HG02943 (cell line): ENCODE results near the gene PKHD1.

Experiments used
- ATAC-seq: cut with Tn5 transposase; IDR thresholded peaks from one replicate; pipeline ENCODE4 v1.9.1; 2021; ENCODE audit warnings: mild to moderate bottlenecking, low read depth, moderate library complexity; ENCODE audit not compliant: unreplicated experiment

PKHD1 gene

DNA sequence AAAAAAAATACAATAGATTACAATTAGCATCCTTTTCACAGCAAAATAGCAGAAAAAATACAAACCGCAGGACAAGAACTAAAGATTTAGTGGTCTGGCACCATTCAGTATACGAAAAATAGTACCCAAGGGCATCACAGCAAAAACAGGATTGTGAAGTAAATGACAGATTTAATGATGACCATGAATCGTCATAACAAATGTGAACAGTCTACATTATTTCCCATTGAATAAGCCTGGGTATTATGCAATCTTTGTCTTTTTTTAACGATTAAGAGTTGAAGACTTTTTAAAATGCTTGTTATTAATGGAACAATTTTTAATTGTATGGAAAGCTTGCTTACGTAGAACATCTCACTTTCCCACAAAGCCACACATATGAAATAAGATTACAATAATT lies 432.8 kb downstream of the PKHD1 start:
- ATAC-seq = no peak

DNA sequence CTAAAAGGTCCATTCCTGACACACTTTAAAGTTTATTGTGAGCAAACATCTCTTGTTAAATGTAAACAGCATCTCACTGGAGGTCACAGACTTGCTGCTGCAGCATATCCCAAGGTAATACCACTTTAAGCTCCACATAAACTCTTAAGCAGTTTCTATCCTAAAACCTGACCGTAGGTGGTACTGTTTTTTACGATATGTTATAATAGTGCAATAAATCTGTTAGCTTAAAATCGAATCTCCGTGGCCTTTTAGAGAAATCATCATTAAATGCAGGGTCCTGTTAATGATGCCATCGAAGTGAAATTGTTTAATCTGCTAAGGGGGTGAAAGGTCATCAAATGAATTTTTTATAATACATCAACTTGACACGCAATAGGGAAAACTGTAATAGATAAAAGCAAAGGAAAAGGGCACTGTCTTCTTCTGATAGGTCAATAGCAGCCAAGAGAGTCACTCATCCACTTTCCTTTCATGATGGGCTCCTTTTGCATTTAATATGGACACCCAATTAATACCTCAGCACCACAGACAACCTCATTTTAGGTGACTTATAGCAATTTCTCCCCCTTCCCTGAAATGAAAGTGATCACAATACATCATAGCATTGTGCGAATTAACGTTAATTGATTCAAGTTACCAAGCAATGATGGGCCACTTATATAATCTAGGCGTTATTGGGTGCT lies 436.1 kb downstream of the PKHD1 start:
- no peak for ATAC-seq

DNA sequence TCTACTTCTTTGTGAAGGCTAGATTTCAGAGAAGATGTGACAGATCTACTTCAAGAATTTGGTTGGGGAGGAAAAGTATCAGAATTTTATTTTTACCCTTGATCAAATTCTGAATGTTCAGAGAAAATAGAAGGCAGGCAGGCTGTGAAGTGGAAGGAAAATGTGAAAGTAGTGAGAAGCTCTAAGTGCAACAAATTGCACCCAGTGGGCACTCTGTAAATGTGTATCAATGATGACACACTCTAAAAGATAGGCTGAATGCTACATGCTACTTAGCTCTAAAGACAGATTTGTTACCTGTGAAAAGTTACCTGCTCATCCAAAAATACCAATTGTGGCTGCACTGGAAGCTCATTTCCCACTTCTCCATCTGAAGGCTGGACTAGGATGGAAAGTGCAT lies 438.6 kb downstream of the PKHD1 start:
- no peak for ATAC-seq

DNA sequence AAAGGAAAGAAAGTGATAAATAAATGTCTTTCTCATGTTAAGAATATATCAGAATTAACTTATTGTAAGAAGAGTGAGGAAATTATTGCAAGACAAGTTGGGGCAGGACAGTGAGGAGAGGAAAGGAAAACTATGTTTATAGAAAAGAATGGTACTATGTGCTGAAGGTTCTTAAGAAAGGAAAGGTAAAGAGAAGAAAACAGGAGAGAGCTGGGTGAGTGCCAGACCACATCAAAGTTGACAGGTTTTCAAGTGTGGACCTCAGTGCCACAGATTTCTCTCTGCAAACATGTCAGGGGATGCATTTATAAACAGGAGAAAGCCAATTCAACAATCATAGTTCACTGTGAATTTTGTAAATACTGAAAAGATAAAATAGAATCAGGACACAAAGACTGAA lies 439.2 kb downstream of the PKHD1 start:
- no peak for ATAC-seq

DNA sequence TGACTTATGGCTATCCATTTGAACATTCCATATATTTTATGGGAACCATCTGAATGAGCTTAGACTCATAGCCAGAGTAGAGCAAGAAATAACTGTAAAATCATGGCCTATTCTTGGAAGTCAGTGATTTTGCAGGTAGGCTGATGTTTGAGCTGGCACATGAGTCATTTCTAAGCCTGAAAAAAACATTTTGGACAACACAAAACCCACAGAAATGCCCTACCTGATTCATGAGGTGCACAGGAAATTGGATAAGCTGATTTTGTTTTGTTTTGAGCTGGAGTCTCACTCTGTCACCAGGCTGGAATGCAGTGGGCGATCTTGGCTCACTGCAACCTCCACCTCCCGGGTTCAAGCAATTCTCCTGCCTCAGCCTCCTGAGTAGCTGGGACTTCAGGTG lies 443.0 kb downstream of the PKHD1 start:
- no peak for ATAC-seq

DNA sequence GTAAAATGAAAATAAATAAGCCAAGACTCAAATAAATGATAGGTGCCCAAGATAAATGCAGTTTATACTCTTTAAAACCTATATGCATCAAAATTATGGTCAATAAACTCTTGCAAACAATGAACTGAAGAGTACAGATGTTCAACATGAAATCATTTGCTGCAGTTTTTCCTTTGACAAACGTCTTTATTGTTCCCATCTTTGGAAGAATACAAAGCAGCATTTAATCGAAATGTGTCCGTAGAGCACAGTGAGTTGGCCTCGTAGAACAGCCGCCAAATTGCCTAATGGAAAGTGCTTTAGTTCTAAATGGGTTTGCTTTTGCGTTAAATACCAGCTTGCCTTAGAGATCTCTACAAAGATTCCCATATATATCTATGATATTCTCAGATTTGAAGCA lies 447.4 kb downstream of the PKHD1 start:
- no peak for ATAC-seq

DNA sequence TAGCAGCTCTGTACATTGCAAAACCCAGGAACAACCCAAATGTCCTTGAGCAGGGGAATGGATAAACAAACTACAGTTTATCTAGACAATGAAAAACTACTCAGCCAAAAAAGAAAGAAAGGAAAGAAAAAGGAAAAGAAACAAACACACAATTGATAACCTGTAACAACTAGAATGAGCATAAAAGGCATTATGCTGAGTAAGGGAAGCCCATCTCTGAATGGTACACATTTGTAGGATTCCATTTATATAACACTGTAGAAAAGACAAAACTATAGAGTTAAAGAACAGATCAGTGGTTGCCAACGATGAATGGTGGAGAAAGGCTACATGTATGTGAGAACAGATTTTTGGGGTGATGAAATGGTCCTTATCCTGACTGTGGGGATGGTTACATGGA lies 454.0 kb downstream of the PKHD1 start:
- ATAC-seq = no peak

DNA sequence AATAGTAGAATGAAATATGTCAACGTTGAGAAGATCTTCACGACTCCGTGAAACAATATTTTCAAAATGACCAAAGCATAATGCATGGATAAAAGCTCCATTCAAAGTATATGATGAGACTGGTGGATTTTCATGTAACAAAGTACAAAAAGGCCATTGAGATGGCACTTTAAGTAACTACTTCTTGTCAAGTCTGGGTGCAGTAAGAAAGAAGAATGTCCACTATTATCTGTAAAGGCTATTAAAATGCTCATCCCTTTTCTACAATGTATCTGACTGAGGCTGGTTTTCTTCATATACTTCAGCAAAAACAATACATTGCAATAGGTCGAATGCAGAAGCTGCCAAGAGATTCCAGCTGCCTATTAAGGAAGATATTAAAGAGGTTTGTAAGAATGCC lies 457.4 kb downstream of the PKHD1 start:
- no peak for ATAC-seq

DNA sequence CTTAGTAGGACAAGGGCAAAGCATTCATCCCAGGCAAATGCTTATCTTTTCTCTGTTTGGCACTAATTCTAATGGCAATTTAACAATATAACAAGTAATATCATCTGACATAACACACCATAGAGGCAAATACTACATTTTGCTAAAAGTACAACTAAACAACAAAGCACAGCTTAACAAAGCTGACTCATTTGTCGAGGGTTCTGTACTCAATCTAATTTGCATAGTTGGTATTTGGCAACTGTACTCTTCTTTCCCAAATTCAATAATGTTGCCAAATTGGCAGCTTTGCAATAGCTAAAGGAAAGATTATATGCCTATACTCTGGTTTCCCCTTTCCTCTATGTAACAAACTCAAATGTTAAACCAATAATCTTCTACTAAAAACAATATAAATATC lies 461.0 kb downstream of the PKHD1 start:
- no peak for ATAC-seq

DNA sequence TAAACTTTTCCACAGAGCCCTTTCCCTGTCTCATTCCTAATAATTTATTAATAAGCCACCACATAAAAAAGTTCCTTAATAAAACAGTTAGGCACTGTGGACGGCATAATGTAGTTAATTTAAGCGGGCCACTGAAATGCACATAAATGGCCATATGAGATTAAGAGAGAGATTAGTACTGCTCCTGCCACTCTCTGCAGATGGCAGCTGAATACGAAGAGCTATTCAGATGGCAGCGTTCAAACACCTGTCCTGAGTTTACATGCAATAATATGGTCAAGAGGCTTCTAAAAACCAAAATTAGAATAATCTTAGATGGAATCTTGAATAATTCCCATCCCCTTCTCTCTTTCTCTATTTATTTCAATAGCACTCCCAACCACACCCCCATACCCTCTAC lies 461.8 kb downstream of the PKHD1 start:
- no peak for ATAC-seq

DNA sequence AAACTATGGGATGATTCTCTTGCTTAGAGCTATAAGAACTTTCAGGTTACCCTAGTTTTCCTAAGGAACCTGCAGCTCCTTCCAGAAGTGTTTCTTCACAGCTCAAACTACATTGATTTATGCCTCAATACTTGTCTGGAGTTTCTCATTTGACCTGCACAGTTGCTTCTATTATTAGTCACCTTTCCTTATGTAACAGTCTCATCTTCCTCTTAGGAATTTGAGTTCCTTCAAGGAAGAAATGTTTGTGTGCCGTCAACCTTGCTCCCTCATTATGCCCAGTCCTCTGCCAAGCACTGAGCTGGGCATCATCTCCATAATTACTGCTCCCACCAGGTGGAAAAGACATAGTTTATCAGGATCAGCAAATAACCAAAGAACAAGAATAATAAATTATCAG lies 466.4 kb downstream of the PKHD1 start:
- ATAC-seq = no peak

DNA sequence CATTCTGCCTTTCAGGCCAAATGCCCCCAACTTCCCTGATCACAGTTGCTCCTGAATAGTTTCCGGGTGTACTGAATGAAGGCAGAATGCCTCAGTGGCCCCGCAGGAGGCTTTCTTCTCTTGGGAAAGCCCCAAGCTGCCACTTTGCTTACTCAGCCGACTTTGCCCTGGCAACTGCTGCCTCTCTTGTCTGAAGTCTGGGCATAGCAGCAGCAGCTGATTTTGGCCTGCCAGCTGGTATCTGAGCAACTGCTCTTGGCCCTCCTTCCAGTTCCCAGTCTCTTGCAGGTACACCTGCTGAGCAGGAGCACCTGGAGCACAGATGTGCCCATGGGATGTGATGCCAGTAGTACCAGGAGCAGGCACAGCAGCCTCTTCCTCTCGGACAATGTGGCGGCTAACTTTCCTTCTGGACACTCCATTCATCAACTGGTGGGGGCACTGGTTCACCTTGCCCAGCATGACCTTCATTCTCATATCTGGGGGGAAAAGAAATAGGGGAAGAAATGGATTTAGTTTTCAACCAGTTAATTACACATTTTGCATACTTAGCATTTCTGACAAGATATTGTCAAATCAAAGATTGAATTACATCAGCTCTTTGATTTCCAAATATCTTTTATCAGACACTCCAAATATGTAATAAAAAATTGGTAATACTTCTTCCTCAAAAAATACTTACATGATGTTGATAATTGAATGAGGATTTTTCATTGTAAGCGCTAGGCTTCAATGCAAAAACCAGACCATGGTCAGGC lies 468.2 kb downstream of the PKHD1 start:
- ATAC-seq = no peak

DNA sequence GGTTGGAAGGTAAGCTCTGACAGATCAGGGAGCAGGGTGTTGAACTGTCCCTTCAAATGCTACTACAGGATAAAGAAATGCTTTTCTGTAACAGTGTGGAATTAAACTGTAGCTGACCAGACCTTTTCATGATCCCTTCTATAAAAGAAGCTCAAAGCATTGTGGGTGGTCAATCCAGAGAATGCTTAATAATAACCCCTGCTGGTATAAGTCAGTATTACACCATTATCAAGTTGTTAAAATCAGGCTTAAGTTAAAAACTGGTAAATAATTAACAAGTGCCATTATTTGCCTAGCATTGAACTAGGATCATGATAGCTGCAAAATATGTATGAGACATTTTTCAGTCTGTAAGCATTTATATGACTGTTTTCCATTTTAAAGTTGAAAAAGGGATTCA lies 468.9 kb downstream of the PKHD1 start:
- no peak for ATAC-seq

DNA sequence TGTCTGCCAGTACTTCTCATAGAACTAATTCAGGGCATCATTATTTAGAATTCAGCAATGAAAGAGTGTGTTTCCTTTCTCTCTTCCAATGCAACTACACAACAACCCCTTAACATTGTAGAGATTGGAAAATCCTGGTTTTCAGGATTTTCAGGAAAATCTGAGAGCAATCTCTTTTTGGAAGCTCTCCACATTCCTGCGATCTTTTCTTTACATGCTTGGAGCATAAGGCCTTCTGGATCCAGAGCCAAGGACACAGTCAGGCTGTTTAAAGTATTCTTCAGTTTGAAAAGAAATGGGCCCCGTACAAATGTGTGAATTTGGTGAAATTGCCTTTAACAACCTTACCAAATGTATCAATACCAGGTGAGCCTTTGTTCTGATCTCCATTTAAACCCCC lies 469.7 kb downstream of the PKHD1 start:
- no peak for ATAC-seq

DNA sequence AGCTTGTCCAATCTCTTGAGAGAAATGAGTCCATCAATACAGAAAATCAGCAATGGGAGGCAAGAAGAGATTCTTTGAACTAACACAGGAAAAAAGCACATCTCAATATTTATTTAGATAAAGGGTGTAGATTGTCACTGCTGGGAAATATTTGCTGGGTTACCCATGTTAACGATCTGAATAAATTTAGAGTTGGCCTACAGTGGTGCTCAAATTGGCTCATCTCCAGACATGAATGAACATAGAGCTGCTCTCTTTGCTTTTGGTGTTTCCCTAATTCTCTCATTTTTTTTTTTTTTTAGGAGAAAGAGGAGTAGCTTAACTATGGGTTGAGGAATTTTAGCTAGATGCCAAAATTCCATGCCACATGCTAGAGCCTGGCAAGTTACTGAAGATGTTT lies 471.2 kb downstream of the PKHD1 start:
- ATAC-seq = no peak

DNA sequence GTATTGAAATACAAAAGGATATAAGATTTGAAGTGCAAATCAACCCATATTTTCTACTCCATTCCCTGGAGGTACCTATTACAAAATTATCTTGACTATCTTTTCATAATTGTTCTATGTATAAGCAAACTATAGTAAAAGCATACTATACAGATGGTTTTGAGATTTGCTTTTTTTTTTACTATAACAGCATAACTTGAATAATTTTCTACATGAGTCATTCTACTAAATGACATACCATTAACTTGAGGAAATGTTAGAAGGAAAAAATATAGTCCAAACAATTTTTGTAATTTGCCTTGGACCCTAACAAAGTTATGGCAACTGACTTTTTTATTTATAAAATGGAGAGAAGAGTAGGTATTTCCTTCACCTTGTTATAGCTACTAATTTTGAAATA lies 472.7 kb downstream of the PKHD1 start:
- no peak for ATAC-seq

DNA sequence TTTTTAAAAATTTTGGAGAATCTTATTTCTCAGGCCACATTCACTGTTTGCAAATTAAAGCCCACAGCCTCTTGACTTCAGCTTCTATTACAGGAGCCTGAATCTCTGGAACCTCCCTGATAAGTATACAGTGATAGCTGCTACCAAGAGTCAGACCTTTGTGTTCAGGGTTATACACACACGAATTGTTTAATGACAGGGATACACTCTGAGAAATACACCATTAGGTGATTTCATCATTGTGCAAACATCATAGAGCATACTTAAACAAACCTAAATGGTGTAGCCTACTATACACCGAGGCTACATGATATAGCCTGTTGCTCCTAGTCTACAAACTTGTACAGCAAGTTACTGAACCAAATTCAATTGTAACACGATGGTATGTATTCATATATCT lies 473.9 kb downstream of the PKHD1 start:
- ATAC-seq = no peak

DNA sequence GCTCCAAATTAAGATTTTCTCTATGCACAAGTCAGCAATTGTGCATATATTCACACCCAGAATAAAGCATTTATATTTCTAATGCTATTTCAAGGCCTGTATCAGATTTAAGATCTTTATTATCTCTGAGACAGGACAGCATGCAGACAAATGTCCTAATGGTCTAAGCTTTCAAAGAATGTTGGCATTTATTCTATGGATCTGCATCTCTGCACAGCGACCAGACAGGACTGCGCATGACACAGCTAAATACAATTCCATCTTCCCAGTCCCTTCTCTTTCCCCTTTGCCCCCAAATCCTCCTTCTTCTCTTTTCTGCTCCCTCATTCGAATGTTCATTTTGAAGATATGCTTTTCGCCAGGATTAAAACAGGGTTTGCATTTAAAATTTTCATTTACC lies 478.5 kb downstream of the PKHD1 start:
- no peak for ATAC-seq

DNA sequence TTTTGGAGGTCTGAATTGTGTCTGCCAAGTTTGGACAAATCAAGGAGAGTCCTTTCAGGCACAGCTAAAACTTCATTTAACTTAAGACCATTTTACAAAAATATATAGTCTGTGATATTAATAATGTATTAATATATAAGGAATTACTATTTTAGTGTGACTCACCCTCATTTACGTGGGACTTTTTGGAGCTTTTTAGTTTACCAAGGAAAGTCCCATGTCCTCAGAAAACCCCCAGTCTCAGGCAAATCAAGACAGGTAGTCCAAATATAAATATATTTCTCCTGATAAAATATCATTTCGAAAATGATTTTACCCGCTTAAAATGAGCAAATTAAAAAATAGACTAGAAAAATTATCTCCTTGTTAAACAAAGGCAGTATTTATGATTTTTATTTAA lies 479.0 kb downstream of the PKHD1 start:
- no peak for ATAC-seq

DNA sequence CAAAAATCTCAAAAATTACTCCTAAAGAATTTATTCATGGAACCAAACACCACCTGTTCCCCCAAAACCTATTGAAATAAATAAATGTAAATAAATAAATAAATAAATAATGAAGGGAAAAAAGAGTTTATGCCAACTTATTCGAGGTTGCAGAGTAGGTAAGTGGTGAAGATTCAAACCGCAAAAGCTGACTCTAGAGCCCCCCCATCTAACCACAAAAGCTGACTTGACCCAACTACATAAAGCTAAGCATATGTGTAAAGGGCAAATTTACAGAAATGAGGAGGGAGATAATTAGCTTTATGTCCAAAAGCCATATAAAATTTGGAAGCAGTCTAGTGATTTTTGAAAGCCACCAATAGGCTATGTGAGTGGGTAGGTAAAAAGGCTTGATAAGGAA lies 486.9 kb downstream of the PKHD1 start:
- no peak for ATAC-seq

DNA sequence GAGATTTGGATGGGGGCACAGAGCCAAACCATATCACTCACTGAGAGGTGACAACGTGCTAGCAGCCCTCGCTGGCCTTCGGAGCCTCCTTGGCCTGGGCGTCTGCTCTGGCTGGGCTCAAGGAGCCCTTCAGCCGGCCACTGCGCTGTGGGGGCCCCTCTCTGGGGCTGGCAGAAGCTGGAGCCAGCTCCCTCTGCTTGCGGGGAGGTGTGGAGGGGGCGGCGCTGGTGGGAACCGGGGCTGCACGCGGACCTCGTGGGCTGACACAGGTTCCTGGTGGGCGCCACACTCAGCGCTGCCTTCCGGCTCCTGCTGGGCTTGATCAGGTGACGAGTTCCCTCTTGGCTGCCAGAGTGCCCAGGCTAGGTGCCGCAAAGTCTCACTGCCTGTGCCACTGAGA lies 489.2 kb downstream of the PKHD1 start:
- no peak for ATAC-seq

DNA sequence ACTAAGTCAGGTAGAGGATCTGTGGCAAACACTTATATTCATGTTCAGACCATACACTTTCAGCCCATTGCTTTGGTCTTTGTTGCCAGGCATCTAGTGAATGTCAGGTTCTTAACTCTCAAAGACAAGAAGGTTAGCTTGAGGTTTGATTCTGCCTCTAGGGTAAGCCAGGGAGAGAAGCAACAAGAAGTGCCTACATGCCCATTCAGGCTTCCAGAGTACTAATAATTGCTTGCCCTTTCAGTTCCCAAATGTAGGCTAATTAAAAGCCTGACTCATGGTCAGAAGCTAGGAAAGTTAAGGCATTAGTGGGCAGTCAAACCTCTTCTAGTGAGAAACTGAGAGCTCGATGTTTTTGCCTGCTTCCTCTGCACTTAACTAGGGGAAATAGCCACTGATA lies 492.4 kb downstream of the PKHD1 start:
- ATAC-seq = no peak
